ENCODE data around the gene IL1A. TPM values are rescaled to one million over a fixed set of nuclear protein-coding genes. Genes with fewer than 3 reads are reported as not detected.

Gene IL1A
- total RNA-seq, 2 experiments from 2014 or later: not detected

DNA sequence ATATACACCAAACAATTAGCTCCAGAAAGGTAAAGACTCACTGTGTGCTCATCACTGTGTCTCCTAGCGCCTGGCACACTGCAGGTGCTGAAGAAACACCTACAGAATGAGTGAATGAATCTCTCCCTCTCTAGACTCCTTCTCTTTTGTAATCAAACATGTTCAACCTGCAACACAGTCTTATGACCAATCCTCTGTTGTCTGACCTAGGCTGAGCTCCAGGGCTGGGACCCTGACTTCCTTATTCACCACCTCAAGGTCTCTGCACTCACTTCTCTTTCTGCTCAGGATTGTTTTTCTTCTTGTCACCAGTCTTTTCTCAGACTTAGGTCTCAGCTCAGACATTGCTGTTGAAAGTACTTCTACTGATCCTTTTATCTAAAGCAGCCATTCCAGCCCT lies 29.7 kb downstream of the IL1A start:
- Histone ChIP-seq H3K27ac (ENCODE audit: low read depth in 1 of 2, low read length in 2 of 2) (no peak overlapping the region), H3K36me3 (ENCODE audit: insufficient read depth, low read length) (no peaks in the 10 kb centered on the region), H3K4me3 (ENCODE audit: low read length) (no peak overlapping the region), H3K4me1 (ENCODE audit: insufficient read depth, low read length) (peaks cover 11% of the 10 kb centered on the region), H3K27me3 (ENCODE audit: control insufficient read depth in 1 of 2, insufficient read depth in 2 of 2, low read length in 2 of 2) (no peaks in the 10 kb centered on the region), H3K9me3 (ENCODE audit: control insufficient read depth in 1 of 2, insufficient read depth in 1 of 2, low read length in 2 of 2) (no peaks in the 10 kb centered on the region)
- peaks cover 11% of the 10 kb centered on the region for H3K4me1 Mint-ChIP-seq (ENCODE audit: low read depth)
- H3K36me3 Mint-ChIP-seq (ENCODE audit: low read depth): no peaks in the 10 kb centered on the region
- H3K9me3 Mint-ChIP-seq: no peaks in the 10 kb centered on the region
- no peak overlapping the region for H3K27ac Mint-ChIP-seq
- ChIA-PET CTCF (interaction anchor here (1.6 kb wide), 1 partner anchor 11 kb away, joined by 3 read pairs; no protein-coding TSS in a partner anchor), POLR2A (no interaction called here)
- H3K4me3 Mint-ChIP-seq: no peak overlapping the region
- intact Hi-C loops (cut with DNase I, micrococcal nuclease): no loop called here
- DNase-seq (no peak), ATAC-seq (ENCODE audit: poor library complexity) (no peak)
- TF ChIP-seq, protein P1, sequence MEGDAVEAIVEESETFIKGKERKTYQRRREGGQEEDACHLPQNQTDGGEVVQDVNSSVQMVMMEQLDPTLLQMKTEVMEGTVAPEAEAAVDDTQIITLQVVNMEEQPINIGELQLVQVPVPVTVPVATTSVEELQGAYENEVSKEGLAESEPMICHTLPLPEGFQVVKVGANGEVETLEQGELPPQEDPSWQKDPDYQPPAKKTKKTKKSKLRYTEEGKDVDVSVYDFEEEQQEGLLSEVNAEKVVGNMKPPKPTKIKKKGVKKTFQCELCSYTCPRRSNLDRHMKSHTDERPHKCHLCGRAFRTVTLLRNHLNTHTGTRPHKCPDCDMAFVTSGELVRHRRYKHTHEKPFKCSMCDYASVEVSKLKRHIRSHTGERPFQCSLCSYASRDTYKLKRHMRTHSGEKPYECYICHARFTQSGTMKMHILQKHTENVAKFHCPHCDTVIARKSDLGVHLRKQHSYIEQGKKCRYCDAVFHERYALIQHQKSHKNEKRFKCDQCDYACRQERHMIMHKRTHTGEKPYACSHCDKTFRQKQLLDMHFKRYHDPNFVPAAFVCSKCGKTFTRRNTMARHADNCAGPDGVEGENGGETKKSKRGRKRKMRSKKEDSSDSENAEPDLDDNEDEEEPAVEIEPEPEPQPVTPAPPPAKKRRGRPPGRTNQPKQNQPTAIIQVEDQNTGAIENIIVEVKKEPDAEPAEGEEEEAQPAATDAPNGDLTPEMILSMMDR (IDR thresholded peaks at IDR 0.05): no peak
- no peaks in the 10 kb centered on the region for H3K27me3 Mint-ChIP-seq

DNA sequence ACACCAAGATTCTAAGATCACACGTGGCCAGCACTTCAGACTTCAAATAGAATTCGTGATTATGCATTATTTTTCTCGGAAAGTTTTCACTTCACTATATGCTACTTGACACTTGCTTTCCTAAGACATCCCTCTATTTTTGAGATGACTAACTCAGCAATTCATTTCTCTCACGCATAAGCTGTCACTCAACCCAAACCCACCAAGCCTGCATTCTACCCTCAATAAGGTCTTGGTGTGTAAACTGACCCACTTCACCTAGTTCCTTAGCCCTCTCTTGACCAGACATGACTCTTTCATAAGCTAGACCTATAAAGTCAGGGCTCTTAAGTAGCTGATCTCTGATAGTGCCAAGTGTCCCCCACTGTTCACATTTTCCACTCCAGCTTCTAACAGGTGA lies 31.6 kb downstream of the IL1A start:
- Mint-ChIP-seq H3K4me1 (ENCODE audit: low read depth) (peaks cover 12% of the 10 kb centered on the region), H3K4me3 (no peak overlapping the region), H3K27me3 (no peaks in the 10 kb centered on the region), H3K9me3 (no peaks in the 10 kb centered on the region), H3K36me3 (ENCODE audit: low read depth) (no peaks in the 10 kb centered on the region), H3K27ac (no peak overlapping the region)
- ChIA-PET POLR2A (no interaction called here), CTCF (interaction anchor here (1.2 kb wide), 1 partner anchor 9 kb away, joined by 4 read pairs; no protein-coding TSS in a partner anchor)
- TF ChIP-seq, protein P1 (IDR thresholded peaks at IDR 0.05): no peak
- H3K9me3 ChIP-seq (ENCODE audit: control insufficient read depth in 1 of 2, insufficient read depth in 1 of 2, low read length in 2 of 2): no peaks in the 10 kb centered on the region
- DNase-seq (no peak), ATAC-seq (ENCODE audit: poor library complexity) (no peak)
- H3K36me3 ChIP-seq (ENCODE audit: insufficient read depth, low read length): no peaks in the 10 kb centered on the region
- peaks cover 11% of the 10 kb centered on the region for H3K4me1 ChIP-seq (ENCODE audit: insufficient read depth, low read length)
- H3K27me3 ChIP-seq (ENCODE audit: control insufficient read depth in 1 of 2, insufficient read depth in 2 of 2, low read length in 2 of 2): no peaks in the 10 kb centered on the region
- H3K4me3 ChIP-seq (ENCODE audit: low read length): no peak overlapping the region
- no peak overlapping the region for H3K27ac ChIP-seq (ENCODE audit: low read depth in 1 of 2, low read length in 2 of 2)
- intact Hi-C loops (cut with DNase I, micrococcal nuclease): loop anchor here in 1 of 2 experiments (2.0 kb wide), 1 partner anchor 206 kb away; no protein-coding TSS in a partner anchor

DNA sequence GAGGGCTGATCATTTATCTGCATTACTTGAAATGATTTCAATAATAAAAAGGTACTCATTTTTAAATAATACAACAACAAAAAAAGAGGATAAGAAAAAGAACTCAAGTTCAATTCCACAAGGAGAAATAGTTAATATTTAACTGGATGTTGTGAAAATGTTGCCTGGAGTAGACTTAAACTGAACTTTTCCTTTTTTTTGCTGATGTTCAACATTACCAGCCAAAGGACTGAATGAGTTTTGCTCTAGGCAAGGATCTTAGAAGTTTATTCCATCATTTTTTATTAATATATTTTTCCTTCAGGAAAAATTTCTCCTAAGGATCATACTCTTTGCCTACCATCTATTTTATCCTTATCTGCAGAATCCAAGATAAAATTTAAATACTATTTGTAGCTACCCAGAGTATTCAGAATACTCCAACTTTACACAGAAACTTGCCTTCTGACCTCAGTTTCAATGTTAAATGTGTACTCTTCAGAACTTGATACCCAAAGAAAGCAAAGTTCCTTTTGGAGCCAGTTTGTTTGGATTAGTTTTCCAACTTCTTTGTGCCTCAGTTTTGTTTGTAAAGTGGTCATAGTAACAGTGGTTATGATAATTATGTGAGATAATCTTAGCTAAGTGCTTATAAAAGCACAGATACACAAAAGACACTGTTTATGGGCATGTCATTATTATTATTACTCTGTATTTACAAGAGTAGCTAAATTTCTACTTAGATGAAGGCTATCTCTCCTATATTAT lies 32.7 kb downstream of the IL1A start:
- POLR2A ChIA-PET: no interaction called here
- no peaks in the 10 kb centered on the region for H3K36me3 Mint-ChIP-seq (ENCODE audit: low read depth)
- Histone ChIP-seq H3K4me1 (ENCODE audit: insufficient read depth, low read length) (peaks cover 8% of the 10 kb centered on the region), H3K9me3 (ENCODE audit: control insufficient read depth in 1 of 2, insufficient read depth in 1 of 2, low read length in 2 of 2) (no peaks in the 10 kb centered on the region), H3K4me3 (ENCODE audit: low read length) (no peak overlapping the region), H3K27ac (ENCODE audit: low read depth in 1 of 2, low read length in 2 of 2) (no peak overlapping the region), H3K36me3 (ENCODE audit: insufficient read depth, low read length) (no peaks in the 10 kb centered on the region), H3K27me3 (ENCODE audit: control insufficient read depth in 1 of 2, insufficient read depth in 2 of 2, low read length in 2 of 2) (no peaks in the 10 kb centered on the region)
- no peak for DNase-seq
- CTCF ChIA-PET: interaction anchor here (0.6 kb wide), 1 partner anchor 133 kb away, joined by 3 read pairs; no protein-coding TSS in a partner anchor
- intact Hi-C loops (cut with DNase I, micrococcal nuclease): loop anchor here in 1 of 2 experiments (2.0 kb wide), 1 partner anchor 207 kb away; no protein-coding TSS in a partner anchor
- peaks cover 12% of the 10 kb centered on the region for H3K4me1 Mint-ChIP-seq (ENCODE audit: low read depth)
- no peak overlapping the region for H3K27ac Mint-ChIP-seq
- no peak overlapping the region for H3K4me3 Mint-ChIP-seq
- ATAC-seq (ENCODE audit: poor library complexity): no peak
- H3K9me3 Mint-ChIP-seq: no peaks in the 10 kb centered on the region
- TF ChIP-seq, protein P1 (IDR thresholded peaks at IDR 0.05): no peak
- no peaks in the 10 kb centered on the region for H3K27me3 Mint-ChIP-seq
